K562 (cell line): Measurements from ENCODE around the gene BZW2. TPM values are rescaled to one million over a fixed set of nuclear protein-coding genes. Genes with fewer than 3 reads are reported as not detected.

ENCODE experiments used
- AFF1 ChIP-seq, 2 experiments: fragments of 450-650 bp; IDR thresholded peaks; 2 replicates each; pipeline ENCODE4 v1.6.1; 2018; ENCODE audit warnings: mild to moderate bottlenecking in 2 of 2, low read depth in 1 of 2; ENCODE audit not compliant: partially characterized antibody in 2 of 2
- CC2D1A ChIP-seq: fragments of 450-650 bp; IDR thresholded peaks from 2 replicates; pipeline ENCODE4 v1.6.1; 2017; ENCODE audit warnings: mild to moderate bottlenecking
- CREB3L1 ChIP-seq: fragments of 450-650 bp; IDR thresholded peaks from 2 replicates; pipeline ENCODE4 v1.6.1; 2014; ENCODE audit warnings: low read depth, mild to moderate bottlenecking, moderate library complexity, borderline replicate concordance
- CREB5 ChIP-seq: fragments of 250-450 bp; sonication (Bioruptor Pico); IDR thresholded peaks from 2 replicates; pipeline ENCODE4 v1.5.0; 2020; ENCODE audit warnings: mild to moderate bottlenecking
- ELF2 ChIP-seq: fragments of 250-450 bp; sonication (Bioruptor Pico); IDR thresholded peaks from 2 replicates; pipeline ENCODE4 v1.5.0; 2021; ENCODE audit warnings: mild to moderate bottlenecking
- MAFK ChIP-seq: IDR thresholded peaks from 2 replicates; pipeline ENCODE4 v1.6.1; 2011; ENCODE audit warnings: low read length, improper control_type of control experiment
- MAX ChIP-seq: sonication (generic); formaldehyde crosslinking; IDR thresholded peaks from 2 replicates; pipeline ENCODE4 v1.9.0; 2022; ENCODE audit warnings: mild to moderate bottlenecking, missing genetic modification reagents
- MTA3 ChIP-seq: fragments of 450-650 bp; formaldehyde crosslinking; IDR thresholded peaks from 2 replicates; pipeline ENCODE4 v1.6.1; 2017; ENCODE audit warnings: mild to moderate bottlenecking, borderline replicate concordance
- PKNOX1 ChIP-seq: fragments of 450-650 bp; IDR thresholded peaks from 2 replicates; pipeline ENCODE4 v1.6.1; 2016
- POLR2G ChIP-seq: fragments of 200-400 bp; formaldehyde crosslinking; IDR thresholded peaks from 2 replicates; pipeline ENCODE4 v1.6.1; 2017; ENCODE audit warnings: low read depth, mild to moderate bottlenecking, antibody characterized with exemption, low read length, moderate library complexity
- RERE ChIP-seq: sonication (generic); formaldehyde crosslinking; IDR thresholded peaks from 2 replicates; pipeline ENCODE4 v1.8.0; 2023; ENCODE audit warnings: missing genetic modification reagents, mild to moderate bottlenecking, borderline replicate concordance
- ZBTB1 ChIP-seq: sonication (generic); formaldehyde crosslinking; IDR thresholded peaks from 2 replicates; pipeline ENCODE4 v1.8.1; 2023; ENCODE audit warnings: missing genetic modification reagents, low read depth, mild to moderate bottlenecking, borderline replicate concordance
- ZNF41 ChIP-seq: fragments of 250-450 bp; sonication (Bioruptor Pico); conservative IDR thresholded peaks from 2 replicates; pipeline ENCODE4 v1.4.0; 2020; ENCODE audit warnings: mild to moderate bottlenecking
- polyA plus RNA-seq, 8 experiments: library from polyadenylated mRNA; depleted of rRNA in 4 of 8; stranded (reverse) in 5 of 8; unstranded in 3 of 8; fragments of >200 nt; fragmentation: Nextera tagmentation in 2 of 8; fragmentation: Illumina TruSeq in 1 of 8; extraction: Ambion mirVana in 2 of 8; extraction: Trizol in 1 of 8; gene quantifications; 2 replicates each; pipeline versions ENCODE4 v1.2.1 to v1.2.3, GENCODE V29; 2011 to 2014; ENCODE audit warnings: inconsistent platforms in 1 of 8, missing spikeins in 1 of 8
- total RNA-seq, 7 experiments: library from RNA; depleted of rRNA in 6 of 7; stranded (reverse); fragments of >200 nt in 6 of 7; fragmentation: Illumina TruSeq in 2 of 7; extraction: Trizol in 2 of 7; gene quantifications; 2 replicates each; pipeline versions ENCODE4 v1.2.1 to v1.2.3, GENCODE V29; 2011 to 2021; ENCODE audit warnings: low replicate concordance in 1 of 7

BZW2 gene
- total and polyA plus RNA-seq, 9 of the 15 experiments (the other 6 are each of a cell fraction or from before 2014, with no cell fraction given) = 140 to 316 (median 173) TPM

GRCh38 chr7:16657656-16658279, 11.8 kb downstream of the BZW2 start (continued):
- TF ChIP-seq RERE (CRISPR knock-in tag) (no peak), CC2D1A (peak; percentile 73), AFF1 (IDR thresholded peaks at IDR 0.05; ENCODE audit: low read depth in 1 of 2, partially characterized antibody in 2 of 2) (peak in 1 of 2 experiments; percentile 71), ZNF41 (CRISPR knock-in tag) (no peak), CREB5 (no peak), CREB3L1 (peak; percentile 68; the same call in 1 of the 2 replicates), MAX (CRISPR knock-in tag) (peak; percentile 23; the same call in 1 of the 2 replicates), PKNOX1 (peak; percentile 64), ZBTB1 (no peak), POLR2G (no peak), ELF2 (no peak), MAFK (no peak), MTA3 (peak; percentile 45; the same call in 1 of the 2 replicates)
